ENCODE measurements around the gene HOTAIR.
A peak's percentile ranks its signal among the peaks of the same experiment; 100 is the strongest.

The HOTAIR gene

GRCh38 chr12:54006559-54007220, 31.9 kb upstream of the HOTAIR start:
- H3K4me3 ChIP-seq (ENCODE audit: low read depth, low read length): no peak overlapping the region
- in situ Hi-C loops (cut with HindIII; ENCODE audit: low sequenced_read_pairs): no loop called here

DNA sequence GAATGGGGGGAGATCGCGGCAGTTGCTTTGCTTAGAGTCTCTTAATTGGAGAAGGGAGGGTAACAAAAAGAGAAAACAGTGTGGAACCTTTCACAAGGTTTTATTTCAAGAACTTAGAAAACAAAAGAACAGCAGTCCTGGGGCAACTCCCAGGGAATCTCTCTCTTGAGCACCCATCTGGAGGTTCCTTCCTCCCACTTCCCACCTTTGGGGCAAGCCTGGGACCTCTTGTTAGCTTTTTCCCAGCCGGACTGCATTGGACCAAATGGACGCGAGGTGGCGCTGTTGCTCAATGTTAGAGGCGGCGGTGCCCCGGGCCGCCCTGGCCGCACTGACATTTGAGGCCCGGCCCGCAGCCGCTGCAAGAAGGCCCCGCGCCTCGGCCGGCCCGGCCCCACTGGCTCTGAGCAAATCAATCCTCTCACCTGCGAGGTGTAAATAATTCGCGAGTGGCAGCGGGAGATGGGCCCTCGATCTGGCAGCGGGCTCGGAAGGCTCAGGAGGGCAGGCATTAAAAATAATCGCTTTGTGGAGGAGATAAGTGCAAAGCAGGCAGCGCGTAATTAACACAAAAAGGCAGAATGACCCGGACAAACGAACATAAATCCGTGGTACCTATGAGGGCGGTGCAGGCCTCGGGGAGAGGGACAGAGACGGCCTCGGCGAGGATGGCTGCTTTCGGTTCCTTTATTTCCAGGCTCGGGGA, 31.3 kb upstream of the HOTAIR start:
- peak; percentile 81 for TF ChIP-seq CTCF (IDR thresholded peaks at IDR 0.05; ENCODE audit: low read depth, low read length, missing control alignments)
- peak; percentile 40 for DNase-seq (ENCODE audit: low read depth)
- no peak overlapping the region for H3K4me3 ChIP-seq (ENCODE audit: low read depth, low read length)
- in situ Hi-C loops (cut with HindIII; ENCODE audit: low sequenced_read_pairs): no loop called here

More at GRCh38 chr12:54006559-54007220, 31.9 kb upstream of the HOTAIR start:
- no peak for TF ChIP-seq CTCF (IDR thresholded peaks at IDR 0.05; ENCODE audit: low read depth, low read length, missing control alignments)
- DNase-seq (ENCODE audit: low read depth): no peak

- H3K4me3 ChIP-seq (ENCODE audit: low read depth, low read length): no peak overlapping the region
- no peak for TF ChIP-seq CTCF (IDR thresholded peaks at IDR 0.05; ENCODE audit: low read depth, low read length, missing control alignments)
- no peak for DNase-seq (ENCODE audit: low read depth)
- in situ Hi-C loops (cut with HindIII; ENCODE audit: low sequenced_read_pairs): no loop called here
Observed at GRCh38 chr12:54005531-54005852, 30.7 kb upstream of the HOTAIR start.

GRCh38 chr12:54004841-54005530, 30.2 kb upstream of the HOTAIR start:
- in situ Hi-C loops (cut with HindIII; ENCODE audit: low sequenced_read_pairs): no loop called here
- no peak for DNase-seq (ENCODE audit: low read depth)
- TF ChIP-seq CTCF (IDR thresholded peaks at IDR 0.05; ENCODE audit: low read depth, low read length, missing control alignments): no peak
- no peak overlapping the region for H3K4me3 ChIP-seq (ENCODE audit: low read depth, low read length)

DNA sequence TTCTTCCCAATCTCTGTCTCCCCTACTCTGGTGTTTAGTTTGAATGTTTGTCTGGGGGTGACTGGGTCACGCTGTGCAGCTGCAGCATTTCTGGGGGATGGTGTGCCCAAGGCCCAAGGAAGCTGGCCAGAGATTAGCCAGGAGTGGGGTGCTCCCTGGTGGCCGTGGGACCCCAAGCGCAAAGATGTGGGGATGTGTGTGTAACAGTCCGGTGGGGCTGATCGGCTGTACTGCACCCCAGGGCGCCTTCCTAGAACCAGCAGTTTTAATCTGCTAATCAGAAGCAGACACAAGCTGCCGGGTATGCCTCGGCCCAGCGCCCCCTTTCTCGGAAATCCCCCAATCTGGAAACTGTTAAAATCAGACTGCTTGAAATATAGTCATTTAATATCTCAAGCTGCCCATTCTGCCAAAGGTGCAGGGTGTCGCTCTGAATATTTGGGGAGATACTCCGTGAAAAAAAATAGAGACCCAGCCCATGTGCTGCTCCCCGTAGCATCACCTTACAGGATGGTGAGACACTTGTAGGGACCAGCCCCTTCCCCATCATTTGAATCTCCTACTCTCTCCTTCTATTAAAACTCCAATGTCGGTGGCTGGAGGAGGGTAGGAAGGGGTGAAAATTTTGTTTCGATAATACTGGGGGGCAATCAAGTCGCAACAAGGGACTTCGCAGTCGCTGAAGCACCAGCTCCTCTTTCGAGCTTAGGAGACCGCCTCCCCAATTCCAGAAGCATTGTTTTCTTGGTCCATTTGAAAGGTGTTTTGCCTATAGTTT, 29.5 kb upstream of the HOTAIR start:
- no peak for DNase-seq (ENCODE audit: low read depth)
- in situ Hi-C loops (cut with HindIII; ENCODE audit: low sequenced_read_pairs): no loop called here
- H3K4me3 ChIP-seq (ENCODE audit: low read depth, low read length): no peak overlapping the region
- no peak for TF ChIP-seq CTCF (IDR thresholded peaks at IDR 0.05; ENCODE audit: low read depth, low read length, missing control alignments)

DNA sequence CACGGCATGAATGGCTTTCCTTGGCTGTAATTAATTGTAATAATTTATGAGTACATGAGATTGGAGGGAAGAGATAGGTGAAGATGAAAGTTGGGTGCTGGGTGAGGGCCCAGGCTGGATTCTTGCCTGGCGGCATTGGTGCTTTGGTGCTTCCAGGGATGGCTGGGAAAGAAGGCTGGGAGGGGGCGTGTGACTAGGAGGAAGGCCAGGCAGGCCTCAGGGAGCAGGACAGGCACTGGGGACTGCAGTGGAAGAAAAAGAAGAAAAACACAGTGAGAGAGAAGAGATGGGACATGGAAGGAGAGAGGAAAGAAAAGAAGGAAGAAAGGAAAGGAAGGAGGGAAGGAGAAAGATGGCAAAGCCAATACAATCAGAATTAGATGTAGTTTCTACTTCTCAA, 28.9 kb upstream of the HOTAIR start:
- no peak for TF ChIP-seq CTCF (IDR thresholded peaks at IDR 0.05; ENCODE audit: low read depth, low read length, missing control alignments)
- H3K4me3 ChIP-seq (ENCODE audit: low read depth, low read length): no peak overlapping the region
- in situ Hi-C loops (cut with HindIII; ENCODE audit: low sequenced_read_pairs): no loop called here

More for the DNA sequence above, 28.9 kb upstream of the HOTAIR start:
- DNase-seq (ENCODE audit: low read depth): no peak
